ENCODE data around the gene LRFN2. TPM values are rescaled to one million over a fixed set of nuclear protein-coding genes. Genes with fewer than 3 reads are reported as not detected.

LRFN2 gene
- polyA plus RNA-seq, 1 donor (not counting 4 experiments of a cell fraction or from before 2014, with no cell fraction given), result not detected

DNA sequence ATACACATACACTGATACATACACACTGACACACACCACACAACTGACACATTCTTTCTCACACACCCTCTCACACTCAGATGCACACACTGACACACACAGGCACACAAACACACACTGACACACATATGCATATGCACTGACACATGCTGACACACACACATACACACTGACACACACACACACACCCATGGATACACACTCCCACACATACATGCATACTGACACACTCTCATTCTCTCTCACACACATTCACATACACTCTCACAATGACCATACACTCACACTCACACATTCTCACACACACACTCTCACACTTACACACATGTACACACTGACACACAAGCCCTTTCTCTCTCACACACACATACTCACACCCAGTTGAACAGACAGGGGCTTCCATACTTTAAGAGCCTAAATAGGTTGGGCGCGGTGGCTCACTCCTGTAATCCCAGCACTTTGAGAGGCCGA lies 236.4 kb downstream of the LRFN2 start:
- Histone ChIP-seq H2AFZ (ENCODE audit: control insufficient read depth, low read length) (no peak overlapping the region), H3K9me3 (ENCODE audit: control insufficient read depth, low read depth, low read length) (no peaks in the 10 kb centered on the region), H3K36me3 (ENCODE audit: control insufficient read depth in 2 of 2, extremely low read depth in 1 of 2, insufficient read depth in 2 of 2, low read length in 2 of 2) (no peaks in the 10 kb centered on the region), H3K4me3 (ENCODE audit: control insufficient read depth in 2 of 3, extremely low read depth in 1 of 3, insufficient read depth in 2 of 3, low read depth in 1 of 3, low read length in 3 of 3) (no peak overlapping the region), H3K27me3 (ENCODE audit: control insufficient read depth, extremely low read depth, insufficient read depth, low read length) (peaks cover 5% of the 10 kb centered on the region), H3K4me2 (ENCODE audit: control insufficient read depth, extremely low read depth, insufficient read depth, low read depth, low read length) (no peak overlapping the region), H3K79me2 (ENCODE audit: control insufficient read depth, insufficient read depth, low read length) (no peaks in the 10 kb centered on the region), H3K9ac (ENCODE audit: control insufficient read depth, extremely low read depth, insufficient read depth, low read length) (no peak overlapping the region), H4K20me1 (ENCODE audit: control insufficient read depth, extremely low read depth, insufficient read depth, low read length) (no peaks in the 10 kb centered on the region), H3K4me1 (ENCODE audit: control insufficient read depth, extremely low read depth, insufficient read depth, low read length) (no peaks in the 10 kb centered on the region), H3K9me1 (ENCODE audit: control insufficient read depth, extremely low read depth, insufficient read depth, low read length) (no peaks in the 10 kb centered on the region), H3K27ac (ENCODE audit: control insufficient read depth, insufficient read depth, low read length) (no peak overlapping the region)
- dilution Hi-C loops (cut with MboI; ENCODE audit: extremely low pct_ligation_motif_present, low sequenced_read_pairs), result no loop called here
- TF ChIP-seq, protein P1, sequence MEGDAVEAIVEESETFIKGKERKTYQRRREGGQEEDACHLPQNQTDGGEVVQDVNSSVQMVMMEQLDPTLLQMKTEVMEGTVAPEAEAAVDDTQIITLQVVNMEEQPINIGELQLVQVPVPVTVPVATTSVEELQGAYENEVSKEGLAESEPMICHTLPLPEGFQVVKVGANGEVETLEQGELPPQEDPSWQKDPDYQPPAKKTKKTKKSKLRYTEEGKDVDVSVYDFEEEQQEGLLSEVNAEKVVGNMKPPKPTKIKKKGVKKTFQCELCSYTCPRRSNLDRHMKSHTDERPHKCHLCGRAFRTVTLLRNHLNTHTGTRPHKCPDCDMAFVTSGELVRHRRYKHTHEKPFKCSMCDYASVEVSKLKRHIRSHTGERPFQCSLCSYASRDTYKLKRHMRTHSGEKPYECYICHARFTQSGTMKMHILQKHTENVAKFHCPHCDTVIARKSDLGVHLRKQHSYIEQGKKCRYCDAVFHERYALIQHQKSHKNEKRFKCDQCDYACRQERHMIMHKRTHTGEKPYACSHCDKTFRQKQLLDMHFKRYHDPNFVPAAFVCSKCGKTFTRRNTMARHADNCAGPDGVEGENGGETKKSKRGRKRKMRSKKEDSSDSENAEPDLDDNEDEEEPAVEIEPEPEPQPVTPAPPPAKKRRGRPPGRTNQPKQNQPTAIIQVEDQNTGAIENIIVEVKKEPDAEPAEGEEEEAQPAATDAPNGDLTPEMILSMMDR (optimal IDR thresholded peaks at IDR 0.05 in 1 of 3, IDR thresholded peaks at IDR 0.05 in 1 of 3, conservative IDR thresholded peaks at IDR 0.05 in 1 of 3; ENCODE audit: extremely low read depth in 1 of 3, insufficient read depth in 2 of 3, low read length in 3 of 3), result no peak
- no peak for TF ChIP-seq EZH2 (IDR thresholded peaks at IDR 0.05; ENCODE audit: low read length)
- DNase-seq (ENCODE audit: low read depth, low spot score) (no peak), FAIRE-seq (no peak)

DNA sequence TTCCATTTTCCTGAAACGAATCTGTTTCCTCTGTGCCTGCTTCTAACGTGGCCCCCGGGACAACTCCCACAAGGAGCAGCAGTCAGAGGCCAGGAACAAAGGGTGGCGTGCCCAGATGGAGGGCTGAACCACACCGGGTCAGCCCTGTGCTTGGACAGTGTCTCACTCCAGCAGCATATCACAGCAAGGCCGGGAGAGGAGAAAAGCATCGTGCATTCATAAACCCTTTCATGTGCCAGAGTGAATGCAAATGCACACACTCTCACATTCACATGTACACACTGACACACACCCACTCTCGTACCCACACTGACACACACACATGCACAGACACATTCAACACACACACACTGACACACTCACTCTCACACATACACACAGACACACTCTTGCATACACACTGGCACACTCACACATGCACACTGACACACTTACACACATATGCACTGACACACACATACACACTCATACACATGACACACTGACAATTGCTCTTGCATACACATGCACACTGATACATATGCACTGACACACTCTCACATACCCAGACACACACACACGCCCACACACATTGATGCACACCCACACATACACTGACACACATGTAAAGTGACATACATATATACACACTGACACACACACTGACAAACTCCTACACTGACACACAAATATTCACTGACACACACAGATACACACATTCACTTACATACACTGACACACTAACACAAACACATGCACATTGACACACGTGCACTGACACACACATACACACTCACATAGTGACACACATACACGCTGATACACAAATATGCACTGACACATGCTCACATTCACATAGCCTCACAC lies 237.0 kb downstream of the LRFN2 start:
- Histone ChIP-seq H3K4me3 (ENCODE audit: control insufficient read depth in 2 of 3, extremely low read depth in 1 of 3, insufficient read depth in 2 of 3, low read depth in 1 of 3, low read length in 3 of 3) (no peak overlapping the region), H3K4me2 (ENCODE audit: control insufficient read depth, extremely low read depth, insufficient read depth, low read depth, low read length) (no peak overlapping the region), H3K9ac (ENCODE audit: control insufficient read depth, extremely low read depth, insufficient read depth, low read length) (no peak overlapping the region), H4K20me1 (ENCODE audit: control insufficient read depth, extremely low read depth, insufficient read depth, low read length) (no peaks in the 10 kb centered on the region), H3K27me3 (ENCODE audit: control insufficient read depth, extremely low read depth, insufficient read depth, low read length) (peaks cover 5% of the 10 kb centered on the region), H3K36me3 (ENCODE audit: control insufficient read depth in 2 of 2, extremely low read depth in 1 of 2, insufficient read depth in 2 of 2, low read length in 2 of 2) (no peaks in the 10 kb centered on the region), H3K4me1 (ENCODE audit: control insufficient read depth, extremely low read depth, insufficient read depth, low read length) (no peaks in the 10 kb centered on the region), H3K79me2 (ENCODE audit: control insufficient read depth, insufficient read depth, low read length) (no peaks in the 10 kb centered on the region), H3K9me1 (ENCODE audit: control insufficient read depth, extremely low read depth, insufficient read depth, low read length) (no peaks in the 10 kb centered on the region), H2AFZ (ENCODE audit: control insufficient read depth, low read length) (no peak overlapping the region), H3K27ac (ENCODE audit: control insufficient read depth, insufficient read depth, low read length) (no peak overlapping the region), H3K9me3 (ENCODE audit: control insufficient read depth, low read depth, low read length) (no peaks in the 10 kb centered on the region)
- no peak for FAIRE-seq
- dilution Hi-C loops (cut with MboI; ENCODE audit: extremely low pct_ligation_motif_present, low sequenced_read_pairs), result no loop called here
- no peak for DNase-seq (ENCODE audit: low read depth, low spot score)
- TF ChIP-seq, protein P1 (optimal IDR thresholded peaks at IDR 0.05 in 1 of 3, IDR thresholded peaks at IDR 0.05 in 1 of 3, conservative IDR thresholded peaks at IDR 0.05 in 1 of 3; ENCODE audit: extremely low read depth in 1 of 3, insufficient read depth in 2 of 3, low read length in 3 of 3), result no peak
- TF ChIP-seq EZH2 (IDR thresholded peaks at IDR 0.05; ENCODE audit: low read length), result no peak
